ENCODE data around the gene LARP4B.

LARP4B gene

GRCh38 chr10:974038-974784, 42.7 kb upstream of the LARP4B start:
- H3K36me3 ChIP-seq: no peaks in the 10 kb centered on the region
- peaks cover 9% of the 10 kb centered on the region for H3K9me3 ChIP-seq
- no peak overlapping the region for H3K4me3 ChIP-seq (ENCODE audit: low read depth in 1 of 2, low read length in 1 of 2)
- H3K27me3 ChIP-seq: no peaks in the 10 kb centered on the region
- TF ChIP-seq CTCF (IDR thresholded peaks at IDR 0.05): no peak
- H3K27ac ChIP-seq: no peak overlapping the region
- peaks cover 0 to 6% of the 10 kb centered on the region in 2 experiments for H3K4me1 ChIP-seq (ENCODE audit: control insufficient read depth in 1 of 2, insufficient read depth in 1 of 2, low read depth in 1 of 2, low read length in 1 of 2)

- Histone ChIP-seq H3K27ac (no peak overlapping the region), H3K36me3 (no peaks in the 10 kb centered on the region), H3K27me3 (peaks cover 9% of the 10 kb centered on the region), H3K4me1 (ENCODE audit: control insufficient read depth in 1 of 2, insufficient read depth in 1 of 2, low read depth in 1 of 2, low read length in 1 of 2) (peaks cover 0 to 6% of the 10 kb centered on the region in 2 experiments), H3K4me3 (ENCODE audit: low read depth in 1 of 2, low read length in 1 of 2) (no peak overlapping the region), H3K9me3 (no peaks in the 10 kb centered on the region)
- TF ChIP-seq CTCF (IDR thresholded peaks at IDR 0.05): no peak
Observed at GRCh38 chr10:972763-973162, 41.3 kb upstream of the LARP4B start.

- no peak overlapping the region for H3K27ac ChIP-seq
- peaks cover 0 to 6% of the 10 kb centered on the region in 2 experiments for H3K4me1 ChIP-seq (ENCODE audit: control insufficient read depth in 1 of 2, insufficient read depth in 1 of 2, low read depth in 1 of 2, low read length in 1 of 2)
- no peak for TF ChIP-seq CTCF (IDR thresholded peaks at IDR 0.05)
- H3K36me3 ChIP-seq: no peaks in the 10 kb centered on the region
- peaks cover 9% of the 10 kb centered on the region for H3K27me3 ChIP-seq
- no peaks in the 10 kb centered on the region for H3K9me3 ChIP-seq
- no peak overlapping the region for H3K4me3 ChIP-seq (ENCODE audit: low read depth in 1 of 2, low read length in 1 of 2)
Observed at GRCh38 chr10:971613-972012, 40.1 kb upstream of the LARP4B start.

GRCh38 chr10:971150-971542, 39.6 kb upstream of the LARP4B start:
- no peak overlapping the region for H3K27ac ChIP-seq
- no peaks in the 10 kb centered on the region for H3K9me3 ChIP-seq
- TF ChIP-seq CTCF (IDR thresholded peaks at IDR 0.05): no peak
- no peaks in the 10 kb centered on the region for H3K36me3 ChIP-seq
- H3K4me3 ChIP-seq (ENCODE audit: low read depth in 1 of 2, low read length in 1 of 2): no peak overlapping the region
- H3K27me3 ChIP-seq: peaks cover 9% of the 10 kb centered on the region
- peaks cover 0 to 6% of the 10 kb centered on the region in 2 experiments for H3K4me1 ChIP-seq (ENCODE audit: control insufficient read depth in 1 of 2, insufficient read depth in 1 of 2, low read depth in 1 of 2, low read length in 1 of 2)

- Histone ChIP-seq H3K27me3 (peaks cover 9% of the 10 kb centered on the region), H3K4me3 (ENCODE audit: low read depth in 1 of 2, low read length in 1 of 2) (no peak overlapping the region), H3K4me1 (ENCODE audit: control insufficient read depth in 1 of 2, insufficient read depth in 1 of 2, low read depth in 1 of 2, low read length in 1 of 2) (peaks cover 0 to 6% of the 10 kb centered on the region in 2 experiments), H3K27ac (no peak overlapping the region), H3K36me3 (no peaks in the 10 kb centered on the region), H3K9me3 (no peaks in the 10 kb centered on the region)
- TF ChIP-seq CTCF (IDR thresholded peaks at IDR 0.05): no peak
Observed at GRCh38 chr10:970311-971149, 39.0 kb upstream of the LARP4B start.
